Right ventricle myocardium inferior (tissue), 1 donor: Measurements from ENCODE around the gene RBM19. TPM values are rescaled to one million over a fixed set of nuclear protein-coding genes. Genes with fewer than 3 reads are reported as not detected.

Experiments
- ATAC-seq: fragments of 200-7000 bp; cut with Tn5 transposase; one replicate; pipeline ENCODE4 v1.9.1; 2020; ENCODE audit warnings: mild to moderate bottlenecking, moderate library complexity
- DNase-seq: peaks from one replicate; pipeline ENCODE4 v3.0.0; 2021; ENCODE audit errors: missing footprints
- intact Hi-C: fragments of 100-400 bp; cut with DNase I; formaldehyde crosslinking; loops from one replicate; pipeline ENCODE4 v1.11.0; 2022
- total RNA-seq: library from RNA; stranded (reverse); fragmentation: NEBNext Ultra II Directional; extraction: Animal tissue kit (Norgen Biotek cat#: 25700); gene quantifications from one replicate; pipeline ENCODE4 v1.2.1, GENCODE V29; 2021
- donor health status: DM: no; HTN: yes; CAD: no; lungs with severe emphysema.

RBM19 gene
- total RNA-seq, 1 donor from 2014 or later, result 15.8 TPM

- no peak for ATAC-seq
- intact Hi-C loops, result no loop called here
- no peak for DNase-seq
Observed at GRCh38 chr12:113875691-113876090, 90.4 kb downstream of the RBM19 start.

GRCh38 chr12:113874999-113875561, 91.0 kb downstream of the RBM19 start:
- DNase-seq (no peak), ATAC-seq (no peak)
- intact Hi-C loops, result no loop called here

GRCh38 chr12:113874326-113874725, 91.8 kb downstream of the RBM19 start:
- DNase-seq (no peak), ATAC-seq (no peak)
- intact Hi-C loops, result no loop called here

- intact Hi-C loops, result no loop called here
- DNase-seq (no peak), ATAC-seq (no peak)
Observed at GRCh38 chr12:113873740-113874139, 92.4 kb downstream of the RBM19 start.

- DNase-seq (no peak), ATAC-seq (no peak)
- intact Hi-C loops, result no loop called here
Observed at GRCh38 chr12:113870890-113871289, 95.2 kb downstream of the RBM19 start.

GRCh38 chr12:113870035-113870434, 96.1 kb downstream of the RBM19 start:
- intact Hi-C loops, result no loop called here
- DNase-seq, result no peak
- ATAC-seq, result no peak

GRCh38 chr12:113868365-113868764, 97.8 kb downstream of the RBM19 start:
- DNase-seq (no peak), ATAC-seq (no peak)
- intact Hi-C loops, result no loop called here

GRCh38 chr12:113867258-113867657, 98.9 kb downstream of the RBM19 start:
- ATAC-seq, result no peak
- intact Hi-C loops, result no loop called here
- DNase-seq, result no peak

GRCh38 chr12:113866496-113866895, 99.6 kb downstream of the RBM19 start:
- intact Hi-C loops, result no loop called here
- DNase-seq (no peak), ATAC-seq (no peak)

- intact Hi-C loops, result no loop called here
- peak; percentile 8 for DNase-seq
- ATAC-seq, result no peak
Observed at GRCh38 chr12:113863455-113863845, 102.7 kb downstream of the RBM19 start.

- intact Hi-C loops, result no loop called here
- DNase-seq (no peak), ATAC-seq (no peak)
Observed at GRCh38 chr12:113862590-113863454, 103.3 kb downstream of the RBM19 start.

GRCh38 chr12:113861708-113862312, 104.3 kb downstream of the RBM19 start:
- intact Hi-C loops, result no loop called here

GRCh38 chr12:113860950-113861349, 105.2 kb downstream of the RBM19 start:
- intact Hi-C loops, result no loop called here
- DNase-seq, result no peak
- no peak for ATAC-seq

More at GRCh38 chr12:113861708-113862312, 104.3 kb downstream of the RBM19 start:
- DNase-seq (no peak), ATAC-seq (no peak)

GRCh38 chr12:113860059-113860820, 105.9 kb downstream of the RBM19 start:
- DNase-seq, result no peak
- no peak for ATAC-seq
- intact Hi-C loops, result no loop called here

GRCh38 chr12:113858841-113859386, 107.2 kb downstream of the RBM19 start:
- intact Hi-C loops, result no loop called here
- ATAC-seq, result no peak
- DNase-seq, result no peak

GRCh38 chr12:113857371-113857770, 108.8 kb downstream of the RBM19 start:
- DNase-seq (no peak), ATAC-seq (no peak)
- intact Hi-C loops, result no loop called here

- DNase-seq (peak; percentile 58), ATAC-seq (peak; percentile 92)
- intact Hi-C loops, result no loop called here
Observed at GRCh38 chr12:113855998-113856397, 110.1 kb downstream of the RBM19 start.

- ATAC-seq (peak; percentile 65), DNase-seq (peak; percentile 80)
- intact Hi-C loops, result no loop called here
Observed at GRCh38 chr12:113854385-113855142, 111.6 kb downstream of the RBM19 start.
